Heart right ventricle (tissue), 16 donors: ENCODE results near the gene LPP. TPM values are rescaled to one million over a fixed set of nuclear protein-coding genes. Genes with fewer than 3 reads are reported as not detected.

Source experiments
- ATAC-seq, 8 donors: fragments of 200-7000 bp; cut with Tn5 transposase; one replicate each; pipeline ENCODE4 v1.9.1; 2020; ENCODE audit warnings: mild to moderate bottlenecking in 8 of 8, moderate library complexity in 8 of 8, moderate number of reproducible peaks in 1 of 8
- DNase-seq, 2 donors: peaks; one replicate each; pipeline ENCODE4 v3.0.0-alpha.2; 2020
- H3K27ac ChIP-seq, 10 donors: fragments of 200-600 bp; sonication (generic) in 2 of 10; one replicate each; pipeline versions ENCODE4 v1.5.0 to v1.8.0; 2020 to 2022; ENCODE audit warnings: mild to moderate bottlenecking in 3 of 10
- H3K27me3 ChIP-seq, 7 donors: fragments of 200-600 bp; one replicate each; pipeline ENCODE4 v1.8.0; 2021 to 2022; ENCODE audit warnings: mild to moderate bottlenecking in 2 of 7
- H3K36me3 ChIP-seq, 9 donors: fragments of 200-600 bp; sonication (generic) in 1 of 9; one replicate each; pipeline versions ENCODE4 v1.5.0 to v1.8.0; 2020 to 2022; ENCODE audit warnings: mild to moderate bottlenecking in 2 of 9
- H3K4me1 ChIP-seq, 9 donors: fragments of 200-600 bp; sonication (generic) in 1 of 9; one replicate each; pipeline versions ENCODE4 v1.5.0 to v1.8.0; 2020 to 2022; ENCODE audit warnings: mild to moderate bottlenecking in 4 of 9
- H3K4me3 ChIP-seq, 10 donors: fragments of 200-600 bp; sonication (generic) in 2 of 10; one replicate each; pipeline versions ENCODE4 v1.5.0 to v1.8.0; 2020 to 2022; ENCODE audit warnings: mild to moderate bottlenecking in 7 of 10, moderate library complexity in 2 of 10
- H3K9me3 ChIP-seq, 11 donors: fragments of 200-600 bp in 10 of 11; sonication (generic) in 2 of 11; one replicate each; pipeline versions ENCODE4 v1.5.0 to v1.8.0; 2013 to 2022; ENCODE audit warnings: mild to moderate bottlenecking in 2 of 11, control low read depth in 1 of 11, moderate library complexity in 1 of 11
- CTCF ChIP-seq, 9 donors: fragments of 200-600 bp; sonication (generic) in 2 of 9; IDR thresholded peaks; one replicate each; pipeline versions ENCODE4 v1.5.0 to v1.8.0; 2021 to 2022; ENCODE audit warnings: antibody characterized with exemption in 9 of 9, mild to moderate bottlenecking in 5 of 9, moderate library complexity in 1 of 9
- WGBS, 2 donors: extraction: QIAGEN DNeasy Blood & Tissue Kit; methylation state at CpG; one replicate each; pipeline ENCODE4 v1.1.7; 2013; ENCODE audit warnings: inconsistent platforms in 1 of 2; 5-methylcytosine and 5-hydroxymethylcytosine counted together
- intact Hi-C, 10 donors: fragments of 100-400 bp; cut with DNase I; formaldehyde crosslinking; loops; one replicate each; pipeline versions ENCODE4 v1.11.1 to v1.14.2; 2022
- polyA plus RNA-seq, 2 donors: library from polyadenylated mRNA; stranded (reverse); fragments of 200-250 nt; gene quantifications; one replicate each; pipeline ENCODE4 v1.2.3, GENCODE V29; 2013
- total RNA-seq, 10 donors: library from RNA; stranded (reverse); fragmentation: NEBNext Ultra II Directional in 3 of 10; extraction: Animal tissue kit (Norgen Biotek cat#: 25700) in 3 of 10; gene quantifications; one replicate each; pipeline versions ENCODE4 v1.2.1 to v1.2.4, GENCODE V29; 2021 to 2023
- donor health status: Arrhythmogenic right ventricular cardiomyopathy.
- donor health status: ischemic (EF 13 %, LVEDD 7.1; RV severe dilation, severe dysfunction).
- donor health status: healthy with polysubstance abuse.
- donor health status: DM: no; HTN: yes; CAD: no.
- donor health status: DM: no; HTN: no; CAD: no.
- donor health status: ischemic (EF 25% LVEDD 6.9; RV normal size, moderate dysfunction).
- donor health status: ischemic (EF 25% LVEDD 5.7; RV mildly dilated, moderate dysfunction).
- donor health status: healthy.
- donor health status: DM: yes; HTN: yes; CAD: no.
- donor health status: Ischemic cardiomyopathy.
- donor health status: ischemic (EF 35%, LVEDD 5.7; RV mildly dilated, moderate dysfunction).
- donor health status: nonischemic (EF 11% LVEDD 7.7; RV severe dilation, severe dysfunction).
- donor health status: DM: yes; HTN: yes; CAD: no.
- donor health status: PGD.
- donor health status: ischemic (EF 29% LVEDD 5.4; RV normal size, mild dysfunction).
- donor health status: nonischemic (EF 23%, LVEDD 6.1; RV moderate dilation, normal function).

Gene LPP
- total and polyA plus RNA-seq, 12 donors, result 8.5 to 188 (median 140) TPM

GRCh38 chr3:188184649-188185048 lies 30.7 kb downstream of the LPP start:
- TF ChIP-seq CTCF (IDR thresholded peaks at IDR 0.05), result no peak
- H3K9me3 ChIP-seq, result no peaks in the 10 kb centered on the region
- WGBS, 2 donors, result 61 to 86% methylated on average over 3 of the region's 3 CpGs
- peaks cover 2 to 85% (median 61%) of the 10 kb centered on the region in 9 donors for H3K4me1 ChIP-seq
- H3K4me3 ChIP-seq, result no peak overlapping the region
- DNase-seq (no peak), ATAC-seq (peak in 1 of 8 donors; percentile 15)
- intact Hi-C loops, result loop anchor here in 1 of 10 donors (2.0 kb wide), 1 partner anchor 74 kb away; no protein-coding TSS in a partner anchor
- H3K36me3 ChIP-seq, result peaks cover 0 to 24% (median 0%) of the 10 kb centered on the region in 9 donors
- H3K27me3 ChIP-seq, result no peaks in the 10 kb centered on the region
- H3K27ac ChIP-seq, result peak overlapping the region in 9 of 10 donors; percentile 16 to 88 (median 72)

- H3K4me3 ChIP-seq, result no peak overlapping the region
- H3K4me1 ChIP-seq, result peaks cover 0 to 88% (median 57%) of the 10 kb centered on the region in 9 donors
- TF ChIP-seq CTCF (IDR thresholded peaks at IDR 0.05), result no peak
Measured at GRCh38 chr3:188185717-188186251, 31.8 kb downstream of the LPP start.

GRCh38 chr3:188187053-188187452 lies 33.1 kb downstream of the LPP start:
- intact Hi-C loops, result no loop called here
- H3K27ac ChIP-seq, result peak overlapping the region in 5 of 10 donors; percentile 38 to 88 (median 79)
- TF ChIP-seq CTCF (IDR thresholded peaks at IDR 0.05), result no peak
- WGBS, 2 donors, result 89% methylated on average over 2 of the region's 2 CpGs
- H3K27me3 ChIP-seq, result no peaks in the 10 kb centered on the region
- DNase-seq (no peak), ATAC-seq (no peak)
- peaks cover 0 to 89% (median 48%) of the 10 kb centered on the region in 9 donors for H3K4me1 ChIP-seq
- H3K36me3 ChIP-seq, result peaks cover 0 to 17% (median 0%) of the 10 kb centered on the region in 9 donors
- no peaks in the 10 kb centered on the region for H3K9me3 ChIP-seq
- H3K4me3 ChIP-seq, result no peak overlapping the region

More at GRCh38 chr3:188185717-188186251, 31.8 kb downstream of the LPP start:
- intact Hi-C loops, result loop anchor here in 1 of 10 donors (2.0 kb wide), 1 partner anchor 75 kb away; no protein-coding TSS in a partner anchor
- peak overlapping the region; percentile 46 to 88 (median 76) for H3K27ac ChIP-seq
- no peaks in the 10 kb centered on the region for H3K27me3 ChIP-seq
- peaks cover 0 to 24% (median 0%) of the 10 kb centered on the region in 9 donors for H3K36me3 ChIP-seq
- no peak for DNase-seq
- 35 to 57% methylated on average over 7 of the region's 7 CpGs for WGBS, 2 donors
- ATAC-seq, result peak; percentile 34 to 80 (median 62)
- H3K9me3 ChIP-seq, result no peaks in the 10 kb centered on the region

- Histone ChIP-seq H3K36me3 (peaks cover 0 to 28% (median 0%) of the 10 kb centered on the region in 9 donors), H3K9me3 (no peaks in the 10 kb centered on the region), H3K4me3 (no peak overlapping the region), H3K4me1 (peaks cover 0 to 80% (median 48%) of the 10 kb centered on the region in 9 donors), H3K27ac (peak overlapping the region in 7 of 10 donors; percentile 1 to 74 (median 69)), H3K27me3 (no peaks in the 10 kb centered on the region)
- TF ChIP-seq CTCF (IDR thresholded peaks at IDR 0.05), result no peak
- DNase-seq, result no peak
- intact Hi-C loops, result no loop called here
- no peak for ATAC-seq
Measured at GRCh38 chr3:188188911-188189310, 35.0 kb downstream of the LPP start.
